ENCODE measurements around the gene ZBTB5. TPM values are rescaled to one million over a fixed set of nuclear protein-coding genes. Genes with fewer than 3 reads are reported as not detected.
A peak's percentile ranks its signal among the peaks of the same experiment; 100 is the strongest.

The ZBTB5 gene
- total RNA-seq, 4 donors from 2014 or later, result 9.1 to 15.1 (median 12.8) TPM

GRCh38 chr9:37496020-37496419 lies 30.8 kb upstream of the ZBTB5 start:
- TF ChIP-seq CTCF (IDR thresholded peaks at IDR 0.05), result no peak
- no peak for TF ChIP-seq POLR2A (IDR thresholded peaks at IDR 0.05)
- no peaks in the 10 kb centered on the region for H3K27me3 ChIP-seq
- H3K36me3 ChIP-seq, result peaks cover 0 to 83% (median 0%) of the 10 kb centered on the region in 3 donors

GRCh38 chr9:37495571-37495970 lies 30.3 kb upstream of the ZBTB5 start:
- H3K27me3 ChIP-seq, result no peaks in the 10 kb centered on the region
- H3K4me1 ChIP-seq, result no peaks in the 10 kb centered on the region
- no peak for DNase-seq
- H3K27ac ChIP-seq, result no peak overlapping the region
- H3K36me3 ChIP-seq, result peaks cover 0 to 86% (median 0%) of the 10 kb centered on the region in 3 donors
- no peaks in the 10 kb centered on the region for H3K9me3 ChIP-seq
- H3K4me3 ChIP-seq, result no peak overlapping the region
- no peak for TF ChIP-seq CTCF (IDR thresholded peaks at IDR 0.05)
- no peak for TF ChIP-seq POLR2A (IDR thresholded peaks at IDR 0.05)

More at GRCh38 chr9:37496020-37496419, 30.8 kb upstream of the ZBTB5 start:
- no peak for DNase-seq
- H3K4me1 ChIP-seq, result no peaks in the 10 kb centered on the region
- no peaks in the 10 kb centered on the region for H3K9me3 ChIP-seq
- H3K4me3 ChIP-seq, result no peak overlapping the region
- no peak overlapping the region for H3K27ac ChIP-seq

- Histone ChIP-seq H3K4me3 (no peak overlapping the region), H3K27me3 (no peaks in the 10 kb centered on the region), H3K27ac (no peak overlapping the region), H3K9me3 (no peaks in the 10 kb centered on the region), H3K36me3 (peaks cover 0 to 72% (median 0%) of the 10 kb centered on the region in 3 donors), H3K4me1 (peaks cover 0 to 10% (median 2%) of the 10 kb centered on the region in 4 donors)
- TF ChIP-seq CTCF (IDR thresholded peaks at IDR 0.05) (no peak), POLR2A (IDR thresholded peaks at IDR 0.05) (no peak)
- no peak for DNase-seq
These were observed 26.7 kb upstream of the ZBTB5 start for GRCh38 chr9:37491939-37492338.

GRCh38 chr9:37486616-37487548 lies 21.6 kb upstream of the ZBTB5 start:
- H3K36me3 ChIP-seq, result peaks cover 0 to 26% (median 0%) of the 10 kb centered on the region in 3 donors

GRCh38 chr9:37486256-37486615 lies 21.0 kb upstream of the ZBTB5 start:
- peaks cover 0 to 20% (median 0%) of the 10 kb centered on the region in 3 donors for H3K36me3 ChIP-seq
- DNase-seq, result no peak
- H3K27me3 ChIP-seq, result no peaks in the 10 kb centered on the region
- peaks cover 0 to 18% (median 8%) of the 10 kb centered on the region in 4 donors for H3K4me1 ChIP-seq
- TF ChIP-seq CTCF (IDR thresholded peaks at IDR 0.05), result no peak
- no peak for TF ChIP-seq POLR2A (IDR thresholded peaks at IDR 0.05)
- H3K27ac ChIP-seq, result peak overlapping the region; percentile 65 to 83 (median 74)
- no peaks in the 10 kb centered on the region for H3K9me3 ChIP-seq
- peak overlapping the region; percentile 57 to 86 (median 72) for H3K4me3 ChIP-seq

More at GRCh38 chr9:37486616-37487548, 21.6 kb upstream of the ZBTB5 start:
- no peak for TF ChIP-seq POLR2A (IDR thresholded peaks at IDR 0.05)
- no peak for TF ChIP-seq CTCF (IDR thresholded peaks at IDR 0.05)
- H3K27me3 ChIP-seq, result no peaks in the 10 kb centered on the region
- H3K27ac ChIP-seq, result peak overlapping the region; percentile 65 to 83 (median 74)
- no peak for DNase-seq
- H3K4me1 ChIP-seq, result peaks cover 0 to 18% (median 8%) of the 10 kb centered on the region in 4 donors
- H3K4me3 ChIP-seq, result peak overlapping the region; percentile 57 to 86 (median 72)
- H3K9me3 ChIP-seq, result no peaks in the 10 kb centered on the region

Measured in Peyer's patch (tissue), 4 donors.